Neural cell (in vitro differentiated cells): ENCODE results near the gene GZMM. TPM values are rescaled to one million over a fixed set of nuclear protein-coding genes. Genes with fewer than 3 reads are reported as not detected.

Experiments
- H2AFZ ChIP-seq: fragments of 200-600, 300-800 bp; sonication (generic), shearing (Covaris generic); 2 replicates; pipeline ENCODE4 v1.6.0; 2014; ENCODE audit warnings: low read depth, mild to moderate bottlenecking, antibody characterized with exemption, low read length, moderate library complexity
- H3F3A ChIP-seq: fragments of 200-600 bp; shearing (Covaris generic); 2 replicates; pipeline ENCODE4 v1.6.1; 2016; ENCODE audit warnings: mild to moderate bottlenecking, moderate library complexity, mixed read lengths, antibody characterized with exemption, low read length; ENCODE audit not compliant: insufficient read depth, poor library complexity, severe bottlenecking
- H3K27ac ChIP-seq: fragments of 200-600, 300-800 bp; sonication (generic), shearing (Covaris generic); 2 replicates; pipeline ENCODE4 v1.5.1; 2014; ENCODE audit warnings: mild to moderate bottlenecking, low read length, moderate library complexity
- H3K27me3 ChIP-seq: fragments of 300-800, 200-600 bp; sonication (generic), shearing (Covaris generic); 2 replicates; pipeline ENCODE4 v1.6.0; 2014; ENCODE audit warnings: mild to moderate bottlenecking, low read depth, low read length, moderate library complexity; ENCODE audit not compliant: insufficient read depth
- H3K36me3 ChIP-seq: fragments of 300-800, 200-600 bp; sonication (generic), shearing (Covaris generic); 2 replicates; pipeline ENCODE4 v1.5.1; 2014; ENCODE audit warnings: mild to moderate bottlenecking, antibody characterized with exemption, low read length, moderate library complexity; ENCODE audit not compliant: insufficient read depth
- H3K4me2 ChIP-seq: fragments of 300-800, 200-600 bp; sonication (generic), shearing (Covaris generic); 2 replicates; pipeline ENCODE4 v1.6.0; 2014; ENCODE audit warnings: mild to moderate bottlenecking, low read length
- H3K4me3 ChIP-seq: fragments of 300-800, 200-600 bp; sonication (generic), shearing (Covaris generic); 2 replicates; pipeline ENCODE4 v1.5.1; 2014; ENCODE audit warnings: mild to moderate bottlenecking, low read length, moderate library complexity
- H3K79me2 ChIP-seq: fragments of 200-600 bp; shearing (Covaris generic); replicated peaks from 2 replicates; pipeline ENCODE4 v1.6.0; 2014; ENCODE audit warnings: mild to moderate bottlenecking, low read length, moderate library complexity; ENCODE audit not compliant: insufficient read depth
- H3K9ac ChIP-seq: fragments of 300-800, 200-600 bp; sonication (generic), shearing (Covaris generic); 2 replicates; pipeline ENCODE4 v1.6.1; 2016; ENCODE audit warnings: mild to moderate bottlenecking, low read length, mixed read lengths
- H3K9me2 ChIP-seq: fragments of 200-600 bp; shearing (Covaris generic); 2 replicates; pipeline ENCODE4 v1.6.1; 2016; ENCODE audit warnings: mild to moderate bottlenecking, low read length, mixed read lengths; ENCODE audit not compliant: insufficient read depth
- H3K9me3 ChIP-seq: fragments of 200-600, 300-800 bp; sonication (generic), shearing (Covaris generic); 2 replicates; pipeline ENCODE4 v1.6.1; 2016; ENCODE audit warnings: mild to moderate bottlenecking, mixed run types, low read length, moderate library complexity, mixed read lengths
- H4K20me1 ChIP-seq: fragments of 200-600 bp; shearing (Covaris generic); 2 replicates; pipeline ENCODE4 v1.6.1; 2016; ENCODE audit warnings: mild to moderate bottlenecking, mixed run types; ENCODE audit not compliant: insufficient read depth
- EP300 ChIP-seq: fragments of 450-650 bp; conservative IDR thresholded peaks from 2 replicates; pipeline ENCODE4 v1.6.1; 2014; ENCODE audit warnings: antibody characterized with exemption, mild to moderate bottlenecking, moderate library complexity; ENCODE audit not compliant: poor library complexity, severe bottlenecking
- EZH2 ChIP-seq: fragments of 200-600, 300-800 bp; shearing (Covaris generic), sonication (generic); IDR thresholded peaks from 2 replicates; pipeline ENCODE4 v1.6.1; 2014; ENCODE audit warnings: antibody characterized with exemption, low read length, borderline replicate concordance, mild to moderate bottlenecking; ENCODE audit not compliant: insufficient read depth, poor library complexity, severe bottlenecking
- MXI1 ChIP-seq: fragments of 450-650 bp; conservative IDR thresholded peaks from 2 replicates; pipeline ENCODE4 v1.6.1; 2014; ENCODE audit warnings: antibody characterized with exemption, mild to moderate bottlenecking; ENCODE audit not compliant: poor library complexity, severe bottlenecking
- POLR2AphosphoS5 ChIP-seq: IDR thresholded peaks from 2 replicates; pipeline ENCODE4 v1.6.1; 2012
- RAD21 ChIP-seq: fragments of 450-650 bp; conservative IDR thresholded peaks from 2 replicates; pipeline ENCODE4 v1.6.1; 2014; ENCODE audit warnings: antibody characterized with exemption, mild to moderate bottlenecking, moderate library complexity
- REST ChIP-seq: IDR thresholded peaks from 2 replicates; pipeline ENCODE4 v1.6.1; 2012; ENCODE audit warnings: borderline replicate concordance
- SMC3 ChIP-seq: fragments of 450-650 bp; conservative IDR thresholded peaks from 2 replicates; pipeline ENCODE4 v1.6.1; 2014; ENCODE audit warnings: antibody characterized with exemption, mild to moderate bottlenecking, moderate library complexity; ENCODE audit not compliant: poor library complexity
- TAF1 ChIP-seq: IDR thresholded peaks from 2 replicates; pipeline ENCODE4 v1.6.1; 2012; ENCODE audit warnings: low read depth
- polyA plus RNA-seq: library from polyadenylated mRNA; depleted of rRNA; stranded (reverse); fragments of >200 nt; gene quantifications from 2 replicates; pipeline ENCODE4 v1.2.3, GENCODE V29; 2014
- TF ChIP-seq, protein P1 (sequence below): fragments of 450-650 bp; IDR thresholded peaks from 2 replicates; pipeline ENCODE4 v1.5.1; 2014; ENCODE audit warnings: antibody characterized with exemption, mild to moderate bottlenecking, moderate library complexity; ENCODE audit not compliant: poor library complexity, severe bottlenecking

GZMM gene
- polyA plus RNA-seq, 1 donor from 2014 or later: 0.38 TPM

- peak overlapping the region; percentile 99 for H3K4me3 ChIP-seq
- TF ChIP-seq TAF1 (no peak), MXI1 (no peak)
Measured at GRCh38 chr19:534088-534487, 9.8 kb upstream of the GZMM start.

GRCh38 chr19:535017-535835 is 8.6 kb upstream of the GZMM start:
- Histone ChIP-seq H2AFZ (no peak overlapping the region), H3F3A (no peaks in the 10 kb centered on the region), H3K36me3 (no peaks in the 10 kb centered on the region), H3K9me2 (no peaks in the 10 kb centered on the region), H3K4me3 (no peak overlapping the region), H3K9ac (no peak overlapping the region), H3K9me3 (no peaks in the 10 kb centered on the region), H3K4me2 (no peak overlapping the region), H3K27ac (no peak overlapping the region), H3K79me2 (peaks cover 30% of the 10 kb centered on the region), H3K27me3 (no peaks in the 10 kb centered on the region), H4K20me1 (peaks cover 16% of the 10 kb centered on the region)
- TF ChIP-seq REST (no peak), EZH2 (no peak), MXI1 (no peak), RAD21 (no peak), EP300 (no peak), SMC3 (no peak), POLR2AphosphoS5 (no peak), TAF1 (no peak)
- TF ChIP-seq, protein P1, sequence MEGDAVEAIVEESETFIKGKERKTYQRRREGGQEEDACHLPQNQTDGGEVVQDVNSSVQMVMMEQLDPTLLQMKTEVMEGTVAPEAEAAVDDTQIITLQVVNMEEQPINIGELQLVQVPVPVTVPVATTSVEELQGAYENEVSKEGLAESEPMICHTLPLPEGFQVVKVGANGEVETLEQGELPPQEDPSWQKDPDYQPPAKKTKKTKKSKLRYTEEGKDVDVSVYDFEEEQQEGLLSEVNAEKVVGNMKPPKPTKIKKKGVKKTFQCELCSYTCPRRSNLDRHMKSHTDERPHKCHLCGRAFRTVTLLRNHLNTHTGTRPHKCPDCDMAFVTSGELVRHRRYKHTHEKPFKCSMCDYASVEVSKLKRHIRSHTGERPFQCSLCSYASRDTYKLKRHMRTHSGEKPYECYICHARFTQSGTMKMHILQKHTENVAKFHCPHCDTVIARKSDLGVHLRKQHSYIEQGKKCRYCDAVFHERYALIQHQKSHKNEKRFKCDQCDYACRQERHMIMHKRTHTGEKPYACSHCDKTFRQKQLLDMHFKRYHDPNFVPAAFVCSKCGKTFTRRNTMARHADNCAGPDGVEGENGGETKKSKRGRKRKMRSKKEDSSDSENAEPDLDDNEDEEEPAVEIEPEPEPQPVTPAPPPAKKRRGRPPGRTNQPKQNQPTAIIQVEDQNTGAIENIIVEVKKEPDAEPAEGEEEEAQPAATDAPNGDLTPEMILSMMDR: no peak

More at GRCh38 chr19:534088-534487, 9.8 kb upstream of the GZMM start:
- no peaks in the 10 kb centered on the region for H3K27me3 ChIP-seq
- H2AFZ ChIP-seq: no peak overlapping the region
- H3K9ac ChIP-seq: peak overlapping the region; percentile 95
- peaks cover 30% of the 10 kb centered on the region for H3K79me2 ChIP-seq
- no peaks in the 10 kb centered on the region for H3K9me3 ChIP-seq
- no peaks in the 10 kb centered on the region for H3K9me2 ChIP-seq
- H3K36me3 ChIP-seq: no peaks in the 10 kb centered on the region
- H3K4me2 ChIP-seq: no peak overlapping the region
- H4K20me1 ChIP-seq: peaks cover 16% of the 10 kb centered on the region
- H3K27ac ChIP-seq: no peak overlapping the region
- no peaks in the 10 kb centered on the region for H3F3A ChIP-seq
